ENCODE measurements around the gene SCN5A. TPM values are rescaled to one million over a fixed set of nuclear protein-coding genes. Genes with fewer than 3 reads are reported as not detected.

The SCN5A gene
- total and polyA plus RNA-seq, 4 donors, result 0.38 to 2.0 (median 0.61) TPM

- intact Hi-C loops (cut with DNase I), result no loop called here
- DNase-seq, result no peak
- Histone ChIP-seq H3K27ac (ENCODE audit: low read depth in 1 of 2, low read length in 2 of 2) (no peak overlapping the region), H3K36me3 (ENCODE audit: control insufficient read depth in 1 of 2, insufficient read depth in 2 of 2, low read length in 1 of 2) (no peaks in the 10 kb centered on the region), H3K4me1 (ENCODE audit: control insufficient read depth in 1 of 2, insufficient read depth in 2 of 2, low read length in 2 of 2) (no peaks in the 10 kb centered on the region), H3K4me3 (ENCODE audit: low read length in 2 of 2) (no peak overlapping the region), H3K27me3 (ENCODE audit: control insufficient read depth in 1 of 2, insufficient read depth in 2 of 2, low read length in 1 of 2) (no peaks in the 10 kb centered on the region), H3K9me3 (ENCODE audit: control insufficient read depth, low read length) (no peaks in the 10 kb centered on the region)
- ATAC-seq (ENCODE audit: low FRiP score), result no peak
- 25 to 32% methylated on average over 4 of the region's 4 CpGs for WGBS, 2 donors
Measured at GRCh38 chr3:38669668-38670067, 20.2 kb upstream of the SCN5A start.

- peaks cover 7% of the 10 kb centered on the region for H3K9me3 ChIP-seq (ENCODE audit: control insufficient read depth, low read length)
- H3K4me1 ChIP-seq (ENCODE audit: control insufficient read depth in 1 of 2, insufficient read depth in 2 of 2, low read length in 2 of 2), result no peaks in the 10 kb centered on the region
- no peaks in the 10 kb centered on the region for H3K36me3 ChIP-seq (ENCODE audit: control insufficient read depth in 1 of 2, insufficient read depth in 2 of 2, low read length in 1 of 2)
- ATAC-seq (ENCODE audit: low FRiP score) (no peak), DNase-seq (no peak)
- WGBS, 2 donors, result 24 to 41% methylated on average over 4 of the region's 4 CpGs
- no peaks in the 10 kb centered on the region for H3K27me3 ChIP-seq (ENCODE audit: control insufficient read depth in 1 of 2, insufficient read depth in 2 of 2, low read length in 1 of 2)
- intact Hi-C loops (cut with DNase I), result no loop called here
- no peak overlapping the region for H3K4me3 ChIP-seq (ENCODE audit: low read length in 2 of 2)
- no peak overlapping the region for H3K27ac ChIP-seq (ENCODE audit: low read depth in 1 of 2, low read length in 2 of 2)
Measured at GRCh38 chr3:38662544-38662943, 13.1 kb upstream of the SCN5A start.

GRCh38 chr3:38658841-38659240, 9.4 kb upstream of the SCN5A start:
- no peaks in the 10 kb centered on the region for H3K36me3 ChIP-seq (ENCODE audit: control insufficient read depth in 1 of 2, insufficient read depth in 2 of 2, low read length in 1 of 2)
- no peak for ATAC-seq (ENCODE audit: low FRiP score)
- DNase-seq, result no peak
- no peak overlapping the region for H3K4me3 ChIP-seq (ENCODE audit: low read length in 2 of 2)
- peaks cover 7% of the 10 kb centered on the region for H3K9me3 ChIP-seq (ENCODE audit: control insufficient read depth, low read length)
- H3K27me3 ChIP-seq (ENCODE audit: control insufficient read depth in 1 of 2, insufficient read depth in 2 of 2, low read length in 1 of 2), result no peaks in the 10 kb centered on the region
- H3K27ac ChIP-seq (ENCODE audit: low read depth in 1 of 2, low read length in 2 of 2), result no peak overlapping the region
- H3K4me1 ChIP-seq (ENCODE audit: control insufficient read depth in 1 of 2, insufficient read depth in 2 of 2, low read length in 2 of 2), result no peaks in the 10 kb centered on the region
- intact Hi-C loops (cut with DNase I), result no loop called here
- WGBS, 2 donors, result 14 to 15% methylated on average over 9 of the region's 9 CpGs

- peaks cover 4% of the 10 kb centered on the region for H3K9me3 ChIP-seq (ENCODE audit: control insufficient read depth, low read length)
- intact Hi-C loops (cut with DNase I), result no loop called here
- H3K27me3 ChIP-seq (ENCODE audit: control insufficient read depth in 1 of 2, insufficient read depth in 2 of 2, low read length in 1 of 2), result no peaks in the 10 kb centered on the region
- WGBS, 2 donors, result 46 to 61% methylated on average over 5 of the region's 5 CpGs
- H3K4me3 ChIP-seq (ENCODE audit: low read length in 2 of 2), result no peak overlapping the region
- H3K4me1 ChIP-seq (ENCODE audit: control insufficient read depth in 1 of 2, insufficient read depth in 2 of 2, low read length in 2 of 2), result no peaks in the 10 kb centered on the region
- ATAC-seq (ENCODE audit: low FRiP score) (no peak), DNase-seq (no peak)
- no peak overlapping the region for H3K27ac ChIP-seq (ENCODE audit: low read depth in 1 of 2, low read length in 2 of 2)
- H3K36me3 ChIP-seq (ENCODE audit: control insufficient read depth in 1 of 2, insufficient read depth in 2 of 2, low read length in 1 of 2), result no peaks in the 10 kb centered on the region
Measured at GRCh38 chr3:38657369-38657768, 7.9 kb upstream of the SCN5A start.

- no peak for ATAC-seq (ENCODE audit: low FRiP score)
- intact Hi-C loops (cut with DNase I), result loop anchor here in 1 of 2 donors (2.0 kb wide), 1 partner anchor 135 kb away; no protein-coding TSS in a partner anchor
Measured at GRCh38 chr3:38655708-38656300, 6.3 kb upstream of the SCN5A start.

GRCh38 chr3:38653685-38654537, 4.4 kb upstream of the SCN5A start:
- H3K4me1 ChIP-seq (ENCODE audit: control insufficient read depth in 1 of 2, insufficient read depth in 2 of 2, low read length in 2 of 2), result no peaks in the 10 kb centered on the region
- intact Hi-C loops (cut with DNase I), result loop anchor here (2.0 to 5.0 kb wide), 2 partner anchors 132 to 133 kb away; no protein-coding TSS in a partner anchor
- ATAC-seq (ENCODE audit: low FRiP score) (no peak), DNase-seq (no peak)
- no peaks in the 10 kb centered on the region for H3K9me3 ChIP-seq (ENCODE audit: control insufficient read depth, low read length)
- 82 to 88% methylated on average over 7 of the region's 7 CpGs for WGBS, 2 donors
- no peaks in the 10 kb centered on the region for H3K27me3 ChIP-seq (ENCODE audit: control insufficient read depth in 1 of 2, insufficient read depth in 2 of 2, low read length in 1 of 2)
- H3K4me3 ChIP-seq (ENCODE audit: low read length in 2 of 2), result no peak overlapping the region
- H3K36me3 ChIP-seq (ENCODE audit: control insufficient read depth in 1 of 2, insufficient read depth in 2 of 2, low read length in 1 of 2), result no peaks in the 10 kb centered on the region
- H3K27ac ChIP-seq (ENCODE audit: low read depth in 1 of 2, low read length in 2 of 2), result no peak overlapping the region

More at GRCh38 chr3:38655708-38656300, 6.3 kb upstream of the SCN5A start:
- H3K27ac ChIP-seq (ENCODE audit: low read depth in 1 of 2, low read length in 2 of 2), result no peak overlapping the region
- DNase-seq, result no peak
- no peaks in the 10 kb centered on the region for H3K9me3 ChIP-seq (ENCODE audit: control insufficient read depth, low read length)
- 13 to 16% methylated on average over 7 of the region's 7 CpGs for WGBS, 2 donors
- no peak overlapping the region for H3K4me3 ChIP-seq (ENCODE audit: low read length in 2 of 2)
- no peaks in the 10 kb centered on the region for H3K27me3 ChIP-seq (ENCODE audit: control insufficient read depth in 1 of 2, insufficient read depth in 2 of 2, low read length in 1 of 2)
- H3K36me3 ChIP-seq (ENCODE audit: control insufficient read depth in 1 of 2, insufficient read depth in 2 of 2, low read length in 1 of 2), result no peaks in the 10 kb centered on the region
- H3K4me1 ChIP-seq (ENCODE audit: control insufficient read depth in 1 of 2, insufficient read depth in 2 of 2, low read length in 2 of 2), result no peaks in the 10 kb centered on the region

- no peaks in the 10 kb centered on the region for H3K27me3 ChIP-seq (ENCODE audit: control insufficient read depth in 1 of 2, insufficient read depth in 2 of 2, low read length in 1 of 2)
Measured at GRCh38 chr3:38652934-38653333, 3.4 kb upstream of the SCN5A start.

GRCh38 chr3:38651153-38651789, 1.8 kb upstream of the SCN5A start:
- DNase-seq, result peak; percentile 71 to 84

More at GRCh38 chr3:38652934-38653333, 3.4 kb upstream of the SCN5A start:
- ATAC-seq (ENCODE audit: low FRiP score), result no peak
- Histone ChIP-seq H3K27ac (ENCODE audit: low read depth in 1 of 2, low read length in 2 of 2) (no peak overlapping the region), H3K9me3 (ENCODE audit: control insufficient read depth, low read length) (no peaks in the 10 kb centered on the region), H3K4me1 (ENCODE audit: control insufficient read depth in 1 of 2, insufficient read depth in 2 of 2, low read length in 2 of 2) (no peaks in the 10 kb centered on the region), H3K4me3 (ENCODE audit: low read length in 2 of 2) (no peak overlapping the region), H3K36me3 (ENCODE audit: control insufficient read depth in 1 of 2, insufficient read depth in 2 of 2, low read length in 1 of 2) (no peaks in the 10 kb centered on the region)
- intact Hi-C loops (cut with DNase I), result loop anchor here in 1 of 2 donors (5.0 kb wide), 1 partner anchor 131 kb away; no protein-coding TSS in a partner anchor
- DNase-seq, result no peak
- WGBS, 2 donors, result 87 to 90% methylated on average over 1 of the region's 1 CpG

More at GRCh38 chr3:38651153-38651789, 1.8 kb upstream of the SCN5A start:
- H3K4me1 ChIP-seq (ENCODE audit: control insufficient read depth in 1 of 2, insufficient read depth in 2 of 2, low read length in 2 of 2), result no peaks in the 10 kb centered on the region
- H3K9me3 ChIP-seq (ENCODE audit: control insufficient read depth, low read length), result no peaks in the 10 kb centered on the region
- WGBS, 2 donors, result 8 to 9% methylated on average over 19 of the region's 19 CpGs
- H3K27ac ChIP-seq (ENCODE audit: low read depth in 1 of 2, low read length in 2 of 2), result no peak overlapping the region
- no peaks in the 10 kb centered on the region for H3K27me3 ChIP-seq (ENCODE audit: control insufficient read depth in 1 of 2, insufficient read depth in 2 of 2, low read length in 1 of 2)
- H3K4me3 ChIP-seq (ENCODE audit: low read length in 2 of 2), result no peak overlapping the region
- H3K36me3 ChIP-seq (ENCODE audit: control insufficient read depth in 1 of 2, insufficient read depth in 2 of 2, low read length in 1 of 2), result no peaks in the 10 kb centered on the region
- ATAC-seq (ENCODE audit: low FRiP score), result peak; percentile 83
- intact Hi-C loops (cut with DNase I), result loop anchor here (1.0 to 5.0 kb wide), 2 partner anchors 129 to 155 kb away; partner anchors contain the start of gene EXOG (in 1 of the 2)

Measured in aorta (tissue), 5 donors.